K562 (cell line): Measurements from ENCODE around the gene YIF1A. TPM values are rescaled to one million over a fixed set of nuclear protein-coding genes. Genes with fewer than 3 reads are reported as not detected.

Source experiments
- ARHGAP35 ChIP-seq: fragments of 450-650 bp; IDR thresholded peaks from 2 replicates; pipeline ENCODE4 v1.6.1; 2018; ENCODE audit not compliant: partially characterized antibody
- ELF1 ChIP-seq: fragments of 200-800 bp; sonication (Bioruptor generic); IDR thresholded peaks from 2 replicates; pipeline ENCODE4 v1.6.1; 2016; ENCODE audit warnings: missing genetic modification characterization, missing compliant biosample characterization
- ESRRA ChIP-seq: fragments of 450-650 bp; IDR thresholded peaks from 2 replicates; pipeline ENCODE4 v1.6.1; 2014; ENCODE audit warnings: low read depth, mild to moderate bottlenecking, moderate library complexity, borderline replicate concordance
- GTF2E2 ChIP-seq: fragments of 200-800 bp; sonication (Bioruptor generic); IDR thresholded peaks from 2 replicates; pipeline ENCODE4 v1.6.1; 2016; ENCODE audit warnings: missing genetic modification characterization, missing compliant biosample characterization
- HDGF ChIP-seq: fragments of 450-650 bp; IDR thresholded peaks from 2 replicates; pipeline ENCODE4 v1.6.1; 2016
- HIVEP1 ChIP-seq: fragments of 250-450 bp; sonication (Bioruptor Pico); IDR thresholded peaks from 2 replicates; pipeline ENCODE4 v1.4.0; 2020; ENCODE audit warnings: mild to moderate bottlenecking
- HNRNPK ChIP-seq: fragments of 200-400 bp; formaldehyde crosslinking; IDR thresholded peaks from one replicate; pipeline ENCODE4 v1.6.1; 2018; ENCODE audit warnings: mild to moderate bottlenecking, low read depth, low read length; ENCODE audit not compliant: poor library complexity, severe bottlenecking
- KAT7 ChIP-seq: sonication (generic); formaldehyde crosslinking; IDR thresholded peaks from 2 replicates; pipeline ENCODE4 v1.8.0; 2022; ENCODE audit warnings: missing genetic modification reagents, mild to moderate bottlenecking, borderline replicate concordance
- MBD2 ChIP-seq: sonication (generic); IDR thresholded peaks from 2 replicates; pipeline ENCODE4 v1.6.1; 2016; ENCODE audit warnings: low read depth, borderline replicate concordance
- NEUROD1 ChIP-seq: fragments of 150-350 bp; IDR thresholded peaks from 2 replicates; pipeline ENCODE4 v1.6.1; 2014; ENCODE audit warnings: borderline replicate concordance, low read length, low read depth; ENCODE audit not compliant: partially characterized antibody
- POLR2H ChIP-seq: IDR thresholded peaks from 2 replicates; pipeline ENCODE4 v1.6.1; 2016; ENCODE audit warnings: missing genetic modification characterization, low read depth, mild to moderate bottlenecking, control low read depth, missing compliant biosample characterization, moderate library complexity
- RB1 ChIP-seq: fragments of 450-650 bp; IDR thresholded peaks from 2 replicates; pipeline ENCODE4 v1.6.1; 2017; ENCODE audit warnings: low read depth, mild to moderate bottlenecking
- SAFB ChIP-seq: fragments of 200-400 bp; formaldehyde crosslinking; IDR thresholded peaks from 2 replicates; pipeline ENCODE4 v1.6.1; 2017; ENCODE audit warnings: low read depth, low read length, borderline replicate concordance
- SNIP1 ChIP-seq: fragments of 450-650 bp; IDR thresholded peaks from 2 replicates; pipeline ENCODE4 v1.7.1; 2017; ENCODE audit warnings: low read depth, mild to moderate bottlenecking
- YY1 ChIP-seq, 3 experiments: IDR thresholded peaks; 2 replicates each; pipeline ENCODE4 v1.6.1; 2011; ENCODE audit warnings: low read length in 2 of 3, mild to moderate bottlenecking in 2 of 3, moderate library complexity in 2 of 3, borderline replicate concordance in 1 of 3, control low read depth in 1 of 3, low read depth in 1 of 3; ENCODE audit not compliant: insufficient read depth in 3 of 3, insufficient replicate concordance in 2 of 3, control insufficient read depth in 1 of 3, insufficient read length in 1 of 3; ENCODE audit errors: extremely low read depth in 1 of 3
- ZC3H11A ChIP-seq: IDR thresholded peaks from 2 replicates; pipeline ENCODE4 v1.6.1; 2012; ENCODE audit warnings: low read depth, low read length, improper control_type of control experiment
- ZNF324 ChIP-seq: fragments of 250-450 bp; sonication (Bioruptor Pico); IDR thresholded peaks from 2 replicates; pipeline ENCODE4 v1.4.0; 2020; ENCODE audit warnings: mild to moderate bottlenecking
- ZSCAN29 ChIP-seq: fragments of 450-650 bp; IDR thresholded peaks from 2 replicates; pipeline ENCODE4 v1.6.1; 2017
- polyA plus RNA-seq, 8 experiments: library from polyadenylated mRNA; depleted of rRNA in 4 of 8; stranded (reverse) in 5 of 8; unstranded in 3 of 8; fragments of >200 nt; fragmentation: Nextera tagmentation in 2 of 8; fragmentation: Illumina TruSeq in 1 of 8; extraction: Ambion mirVana in 2 of 8; extraction: Trizol in 1 of 8; gene quantifications; 2 replicates each; pipeline versions ENCODE4 v1.2.1 to v1.2.3, GENCODE V29; 2011 to 2014; ENCODE audit warnings: inconsistent platforms in 1 of 8, missing spikeins in 1 of 8
- total RNA-seq, 7 experiments: library from RNA; depleted of rRNA in 6 of 7; stranded (reverse); fragments of >200 nt in 6 of 7; fragmentation: Illumina TruSeq in 2 of 7; extraction: Trizol in 2 of 7; gene quantifications; 2 replicates each; pipeline versions ENCODE4 v1.2.1 to v1.2.3, GENCODE V29; 2011 to 2021; ENCODE audit warnings: low replicate concordance in 1 of 7
- TF ChIP-seq, protein P1 (sequence below): sonication (generic); formaldehyde crosslinking; IDR thresholded peaks from 2 replicates; pipeline ENCODE4 v1.8.1; 2023; ENCODE audit warnings: mild to moderate bottlenecking, missing genetic modification reagents
- TF ChIP-seq, protein P2 (sequence below): fragments of 200-400 bp; formaldehyde crosslinking; IDR thresholded peaks from 2 replicates; pipeline ENCODE4 v1.6.1; 2017; ENCODE audit warnings: mild to moderate bottlenecking, low read depth, low read length, moderate library complexity
- TF ChIP-seq, protein P3 (sequence below): fragments of 250-450 bp; sonication (Bioruptor Pico); IDR thresholded peaks from 2 replicates; pipeline ENCODE4 v1.4.0; 2020; ENCODE audit warnings: borderline replicate concordance

YIF1A gene
- total and polyA plus RNA-seq, 9 of the 15 experiments (the other 6 are each of a cell fraction or from before 2014, with no cell fraction given): 8.6 to 121 (median 77.2) TPM

DNA sequence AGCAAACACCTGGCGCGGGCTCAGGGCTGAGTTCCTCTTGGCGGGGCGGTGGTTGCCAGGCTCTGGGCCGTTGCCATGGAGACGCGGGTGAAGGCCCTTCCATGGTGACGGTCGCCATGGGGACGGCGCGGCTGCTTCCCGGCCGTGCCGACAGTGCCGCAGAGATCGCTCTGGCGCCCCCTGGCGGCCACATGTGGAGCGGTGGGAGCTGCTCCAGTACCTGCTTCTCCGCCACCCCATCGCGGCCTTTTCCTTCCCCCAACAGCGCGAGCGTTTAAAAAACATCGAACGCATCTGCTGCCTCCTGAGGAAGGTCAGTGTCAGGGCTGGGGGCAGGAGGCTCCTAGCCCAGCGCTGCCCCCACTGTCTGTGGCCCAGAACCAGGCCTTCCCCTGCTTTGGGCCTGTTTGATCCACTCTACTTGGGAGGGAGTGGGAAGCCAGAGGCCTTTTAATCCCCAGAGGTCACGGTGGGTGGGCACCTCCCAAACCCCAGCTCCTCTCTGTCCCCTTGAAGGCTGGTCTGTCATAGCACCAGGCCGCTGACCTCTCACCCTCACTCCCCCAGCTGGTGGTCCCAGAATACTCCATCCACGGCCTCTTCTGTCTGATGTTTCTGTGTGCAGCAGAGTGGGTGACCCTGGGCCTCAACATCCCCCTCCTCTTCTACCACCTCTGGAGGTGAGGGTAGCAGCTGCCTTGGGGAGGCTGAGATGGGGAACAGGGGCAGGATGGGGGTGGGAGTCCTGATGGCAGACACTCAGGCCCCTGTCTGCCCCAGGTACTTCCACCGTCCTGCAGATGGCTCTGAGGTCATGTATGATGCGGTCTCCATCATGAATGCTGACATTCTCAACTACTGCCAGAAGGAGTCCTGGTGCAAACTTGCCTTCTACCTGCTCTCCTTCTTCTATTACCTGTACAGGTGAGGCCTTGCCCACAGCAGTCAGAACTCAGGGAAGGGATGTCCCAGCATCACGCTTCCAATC, 6.2 kb downstream of the YIF1A start (continued):
- peak in 2 of 3 experiments; percentile 28 to 76 for TF ChIP-seq YY1 (IDR thresholded peaks at IDR 0.05; ENCODE audit: borderline replicate concordance in 1 of 3, control insufficient read depth in 1 of 3, extremely low read depth in 1 of 3, insufficient read depth in 3 of 3, insufficient read length in 1 of 3, insufficient replicate concordance in 2 of 3, low read depth in 1 of 3, low read length in 2 of 3)
- peak; percentile 57; the same call in 1 of the 2 replicates for TF ChIP-seq ESRRA
- TF ChIP-seq HNRNPK: no peak
- no peak for TF ChIP-seq SNIP1
- TF ChIP-seq ELF1 (tag): no peak
- TF ChIP-seq, protein P1, sequence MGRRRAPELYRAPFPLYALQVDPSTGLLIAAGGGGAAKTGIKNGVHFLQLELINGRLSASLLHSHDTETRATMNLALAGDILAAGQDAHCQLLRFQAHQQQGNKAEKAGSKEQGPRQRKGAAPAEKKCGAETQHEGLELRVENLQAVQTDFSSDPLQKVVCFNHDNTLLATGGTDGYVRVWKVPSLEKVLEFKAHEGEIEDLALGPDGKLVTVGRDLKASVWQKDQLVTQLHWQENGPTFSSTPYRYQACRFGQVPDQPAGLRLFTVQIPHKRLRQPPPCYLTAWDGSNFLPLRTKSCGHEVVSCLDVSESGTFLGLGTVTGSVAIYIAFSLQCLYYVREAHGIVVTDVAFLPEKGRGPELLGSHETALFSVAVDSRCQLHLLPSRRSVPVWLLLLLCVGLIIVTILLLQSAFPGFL (CRISPR knock-in tag): no peak
- TF ChIP-seq SAFB: no peak
- TF ChIP-seq, protein P2, sequence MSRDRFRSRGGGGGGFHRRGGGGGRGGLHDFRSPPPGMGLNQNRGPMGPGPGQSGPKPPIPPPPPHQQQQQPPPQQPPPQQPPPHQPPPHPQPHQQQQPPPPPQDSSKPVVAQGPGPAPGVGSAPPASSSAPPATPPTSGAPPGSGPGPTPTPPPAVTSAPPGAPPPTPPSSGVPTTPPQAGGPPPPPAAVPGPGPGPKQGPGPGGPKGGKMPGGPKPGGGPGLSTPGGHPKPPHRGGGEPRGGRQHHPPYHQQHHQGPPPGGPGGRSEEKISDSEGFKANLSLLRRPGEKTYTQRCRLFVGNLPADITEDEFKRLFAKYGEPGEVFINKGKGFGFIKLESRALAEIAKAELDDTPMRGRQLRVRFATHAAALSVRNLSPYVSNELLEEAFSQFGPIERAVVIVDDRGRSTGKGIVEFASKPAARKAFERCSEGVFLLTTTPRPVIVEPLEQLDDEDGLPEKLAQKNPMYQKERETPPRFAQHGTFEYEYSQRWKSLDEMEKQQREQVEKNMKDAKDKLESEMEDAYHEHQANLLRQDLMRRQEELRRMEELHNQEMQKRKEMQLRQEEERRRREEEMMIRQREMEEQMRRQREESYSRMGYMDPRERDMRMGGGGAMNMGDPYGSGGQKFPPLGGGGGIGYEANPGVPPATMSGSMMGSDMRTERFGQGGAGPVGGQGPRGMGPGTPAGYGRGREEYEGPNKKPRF: no peak
- TF ChIP-seq ZSCAN29: no peak
- TF ChIP-seq ZC3H11A: no peak
- no peak for TF ChIP-seq HDGF
- TF ChIP-seq POLR2H (tag): no peak
- TF ChIP-seq, protein P3, sequence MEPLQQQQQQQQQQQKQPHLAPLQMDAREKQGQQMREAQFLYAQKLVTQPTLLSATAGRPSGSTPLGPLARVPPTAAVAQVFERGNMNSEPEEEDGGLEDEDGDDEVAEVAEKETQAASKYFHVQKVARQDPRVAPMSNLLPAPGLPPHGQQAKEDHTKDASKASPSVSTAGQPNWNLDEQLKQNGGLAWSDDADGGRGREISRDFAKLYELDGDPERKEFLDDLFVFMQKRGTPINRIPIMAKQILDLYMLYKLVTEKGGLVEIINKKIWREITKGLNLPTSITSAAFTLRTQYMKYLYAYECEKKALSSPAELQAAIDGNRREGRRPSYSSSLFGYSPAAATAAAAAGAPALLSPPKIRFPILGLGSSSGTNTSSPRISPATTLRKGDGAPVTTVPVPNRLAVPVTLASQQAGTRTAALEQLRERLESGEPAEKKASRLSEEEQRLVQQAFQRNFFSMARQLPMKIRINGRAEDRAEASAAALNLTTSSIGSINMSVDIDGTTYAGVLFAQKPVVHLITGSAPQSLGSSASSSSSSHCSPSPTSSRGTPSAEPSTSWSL (CRISPR knock-in tag): no peak
- TF ChIP-seq RB1: peak; percentile 94
- no peak for TF ChIP-seq KAT7 (CRISPR knock-in tag)
- TF ChIP-seq MBD2: peak; percentile 94
- TF ChIP-seq HIVEP1 (CRISPR knock-in tag): no peak
- no peak for TF ChIP-seq GTF2E2 (tag)
- no peak for TF ChIP-seq ARHGAP35
- no peak for TF ChIP-seq ZNF324 (CRISPR knock-in tag)
- TF ChIP-seq NEUROD1: peak; percentile 100
